ENCODE measurements around the gene TEX14. TPM values are rescaled to one million over a fixed set of nuclear protein-coding genes. Genes with fewer than 3 reads are reported as not detected.

TEX14 gene
- total RNA-seq, 1 donor from 2014 or later, result 0.20 TPM

DNA sequence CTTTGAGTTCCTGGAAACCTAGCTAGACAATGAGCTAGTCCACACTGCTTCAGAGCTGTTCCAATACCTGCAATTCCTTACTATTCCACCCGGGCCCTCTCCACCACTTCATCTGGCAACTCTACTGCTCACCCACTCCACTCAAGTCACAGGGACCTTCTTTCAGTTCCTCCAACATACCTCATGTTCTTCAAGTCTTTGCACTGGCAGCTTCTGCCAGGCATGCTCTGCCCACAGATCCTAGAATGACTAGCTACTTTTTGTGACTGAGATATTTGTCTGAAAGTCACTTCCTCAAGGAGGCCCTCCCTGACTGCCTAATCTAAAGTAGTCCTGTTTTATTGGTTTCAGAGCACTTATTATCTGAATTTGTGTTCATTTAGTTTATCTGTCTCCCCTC lies 86.4 kb downstream of the TEX14 start:
- Mint-ChIP-seq H3K36me3 (ENCODE audit: unreplicated experiment) (no peaks in the 10 kb centered on the region), H3K9me3 (ENCODE audit: unreplicated experiment) (peaks cover 4% of the 10 kb centered on the region), H3K4me1 (ENCODE audit: low read depth, unreplicated experiment) (no peaks in the 10 kb centered on the region), H3K27me3 (ENCODE audit: unreplicated experiment) (no peaks in the 10 kb centered on the region), H3K27ac (ENCODE audit: unreplicated experiment) (no peak overlapping the region), H3K4me3 (ENCODE audit: unreplicated experiment) (no peak overlapping the region)
- no peak for DNase-seq
- TF ChIP-seq, protein P1, sequence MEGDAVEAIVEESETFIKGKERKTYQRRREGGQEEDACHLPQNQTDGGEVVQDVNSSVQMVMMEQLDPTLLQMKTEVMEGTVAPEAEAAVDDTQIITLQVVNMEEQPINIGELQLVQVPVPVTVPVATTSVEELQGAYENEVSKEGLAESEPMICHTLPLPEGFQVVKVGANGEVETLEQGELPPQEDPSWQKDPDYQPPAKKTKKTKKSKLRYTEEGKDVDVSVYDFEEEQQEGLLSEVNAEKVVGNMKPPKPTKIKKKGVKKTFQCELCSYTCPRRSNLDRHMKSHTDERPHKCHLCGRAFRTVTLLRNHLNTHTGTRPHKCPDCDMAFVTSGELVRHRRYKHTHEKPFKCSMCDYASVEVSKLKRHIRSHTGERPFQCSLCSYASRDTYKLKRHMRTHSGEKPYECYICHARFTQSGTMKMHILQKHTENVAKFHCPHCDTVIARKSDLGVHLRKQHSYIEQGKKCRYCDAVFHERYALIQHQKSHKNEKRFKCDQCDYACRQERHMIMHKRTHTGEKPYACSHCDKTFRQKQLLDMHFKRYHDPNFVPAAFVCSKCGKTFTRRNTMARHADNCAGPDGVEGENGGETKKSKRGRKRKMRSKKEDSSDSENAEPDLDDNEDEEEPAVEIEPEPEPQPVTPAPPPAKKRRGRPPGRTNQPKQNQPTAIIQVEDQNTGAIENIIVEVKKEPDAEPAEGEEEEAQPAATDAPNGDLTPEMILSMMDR (IDR thresholded peaks at IDR 0.05; ENCODE audit: partially characterized antibody, unreplicated experiment), result no peak

DNA sequence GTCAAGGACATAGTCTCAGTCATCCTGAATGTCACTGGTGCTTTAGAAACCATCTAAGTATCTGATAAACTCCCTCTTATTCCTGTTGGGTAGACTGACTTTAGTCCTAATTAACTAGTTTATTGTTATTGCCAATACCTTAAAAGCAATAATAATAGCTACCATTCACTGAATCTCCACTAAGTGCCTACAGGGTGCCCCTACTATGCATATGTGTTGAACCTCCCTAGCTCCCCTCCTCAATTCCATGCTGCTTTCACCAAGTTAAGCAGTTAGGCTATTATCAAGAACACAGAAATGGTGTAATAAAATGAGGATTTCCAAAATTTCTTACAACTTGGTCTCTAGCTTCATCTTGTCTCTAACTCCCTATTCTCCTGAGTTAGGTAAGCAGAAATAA lies 89.9 kb downstream of the TEX14 start:
- Mint-ChIP-seq H3K27ac (ENCODE audit: unreplicated experiment) (no peak overlapping the region), H3K9me3 (ENCODE audit: unreplicated experiment) (peaks cover 2% of the 10 kb centered on the region), H3K36me3 (ENCODE audit: unreplicated experiment) (no peaks in the 10 kb centered on the region), H3K27me3 (ENCODE audit: unreplicated experiment) (no peaks in the 10 kb centered on the region), H3K4me3 (ENCODE audit: unreplicated experiment) (no peak overlapping the region), H3K4me1 (ENCODE audit: low read depth, unreplicated experiment) (no peaks in the 10 kb centered on the region)
- TF ChIP-seq, protein P1 (IDR thresholded peaks at IDR 0.05; ENCODE audit: partially characterized antibody, unreplicated experiment), result no peak
- no peak for DNase-seq

DNA sequence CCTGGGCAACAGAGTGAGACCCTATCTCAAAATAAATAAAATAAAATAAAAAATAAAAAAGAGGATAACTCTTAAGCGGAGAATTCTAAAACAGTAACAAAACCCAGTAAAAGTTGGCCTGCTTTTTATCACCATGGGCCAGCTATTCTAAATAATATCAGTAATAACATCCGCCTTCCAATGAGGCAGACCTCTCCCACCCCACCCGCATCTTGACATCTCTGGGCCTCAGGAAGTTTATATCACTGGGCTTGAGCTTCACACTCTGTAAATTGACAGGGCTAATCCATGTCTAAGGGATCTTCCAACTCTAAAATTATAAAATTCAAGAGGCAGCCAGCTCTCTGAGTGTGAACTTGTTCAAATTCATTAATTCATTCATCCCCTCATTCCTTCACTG lies 94.5 kb downstream of the TEX14 start:
- Mint-ChIP-seq H3K27ac (ENCODE audit: unreplicated experiment) (no peak overlapping the region), H3K9me3 (ENCODE audit: unreplicated experiment) (no peaks in the 10 kb centered on the region), H3K4me3 (ENCODE audit: unreplicated experiment) (no peak overlapping the region), H3K36me3 (ENCODE audit: unreplicated experiment) (no peaks in the 10 kb centered on the region), H3K4me1 (ENCODE audit: low read depth, unreplicated experiment) (no peaks in the 10 kb centered on the region), H3K27me3 (ENCODE audit: unreplicated experiment) (no peaks in the 10 kb centered on the region)
- DNase-seq, result no peak
- TF ChIP-seq, protein P1 (IDR thresholded peaks at IDR 0.05; ENCODE audit: partially characterized antibody, unreplicated experiment), result no peak

DNA sequence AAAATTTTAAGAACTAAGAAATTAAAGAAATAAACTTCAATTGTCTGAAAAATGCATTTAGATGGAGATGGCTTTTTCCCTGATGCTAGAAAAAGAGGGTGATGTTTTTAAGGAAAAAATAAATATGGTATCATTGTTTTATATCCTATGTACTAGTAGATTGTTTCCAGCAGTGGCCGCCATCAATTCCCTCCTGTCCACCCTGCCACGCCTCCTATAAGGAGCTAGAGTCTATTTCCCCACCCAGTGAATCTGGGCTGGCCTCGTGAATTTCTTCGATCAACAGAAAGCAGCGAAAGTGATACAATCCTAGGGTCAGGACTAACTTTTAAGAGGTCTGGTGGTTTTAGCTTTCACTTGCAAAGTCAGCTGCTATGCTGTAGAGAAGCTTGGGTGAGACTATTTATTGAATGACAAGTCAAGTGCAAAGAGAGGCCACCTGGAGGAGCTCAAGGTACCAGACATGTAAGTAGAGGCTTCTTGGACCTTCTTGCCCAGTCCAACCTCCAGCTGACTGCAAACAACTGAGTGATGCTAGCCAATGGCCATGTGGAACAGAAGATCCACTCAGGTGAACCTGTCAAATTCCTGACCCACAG lies 96.6 kb downstream of the TEX14 start:
- no peaks in the 10 kb centered on the region for H3K27me3 Mint-ChIP-seq (ENCODE audit: unreplicated experiment)
- no peak overlapping the region for H3K27ac Mint-ChIP-seq (ENCODE audit: unreplicated experiment)
- no peak overlapping the region for H3K4me3 Mint-ChIP-seq (ENCODE audit: unreplicated experiment)
- H3K4me1 Mint-ChIP-seq (ENCODE audit: low read depth, unreplicated experiment), result no peaks in the 10 kb centered on the region
- H3K9me3 Mint-ChIP-seq (ENCODE audit: unreplicated experiment), result no peaks in the 10 kb centered on the region
- H3K36me3 Mint-ChIP-seq (ENCODE audit: unreplicated experiment), result no peaks in the 10 kb centered on the region
- TF ChIP-seq, protein P1 (IDR thresholded peaks at IDR 0.05; ENCODE audit: partially characterized antibody, unreplicated experiment), result no peak
- DNase-seq, result no peak

DNA sequence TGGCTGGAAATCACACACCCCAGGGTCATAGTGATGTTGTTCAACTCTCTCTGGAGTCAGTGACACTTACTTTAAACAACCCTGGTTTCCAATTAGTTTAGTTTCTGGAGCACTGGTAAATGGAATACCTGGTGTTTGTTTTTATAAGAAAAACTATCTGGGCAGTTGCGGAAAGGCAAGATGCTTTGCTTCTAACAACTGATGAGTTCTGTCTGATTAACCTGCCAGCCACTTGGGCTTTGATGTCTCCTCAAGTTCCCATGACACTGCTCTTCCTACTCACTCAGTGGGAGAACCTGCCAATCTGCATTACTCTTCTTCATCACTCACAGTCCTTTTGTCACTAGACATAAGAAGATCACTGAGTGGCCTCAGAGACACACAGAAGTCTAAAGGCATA lies 98.7 kb downstream of the TEX14 start:
- H3K27me3 Mint-ChIP-seq (ENCODE audit: unreplicated experiment), result no peaks in the 10 kb centered on the region
- no peaks in the 10 kb centered on the region for H3K36me3 Mint-ChIP-seq (ENCODE audit: unreplicated experiment)
- no peak overlapping the region for H3K4me3 Mint-ChIP-seq (ENCODE audit: unreplicated experiment)
- H3K4me1 Mint-ChIP-seq (ENCODE audit: low read depth, unreplicated experiment), result no peaks in the 10 kb centered on the region
- TF ChIP-seq, protein P1 (IDR thresholded peaks at IDR 0.05; ENCODE audit: partially characterized antibody, unreplicated experiment), result no peak
- no peaks in the 10 kb centered on the region for H3K9me3 Mint-ChIP-seq (ENCODE audit: unreplicated experiment)
- DNase-seq, result no peak
- H3K27ac Mint-ChIP-seq (ENCODE audit: unreplicated experiment), result no peak overlapping the region

Measured in glutamatergic neuron (in vitro differentiated cells).